HCT116 (cell line): ENCODE measurements around the gene CDC42BPB. TPM values are rescaled to one million over a fixed set of nuclear protein-coding genes. Genes with fewer than 3 reads are reported as not detected.

Experiments
- ATAC-seq: fragments of 200-7000 bp; cut with Tn5 transposase; 2 replicates; pipeline ENCODE4 v1.9.1; 2020; ENCODE audit warnings: mild to moderate bottlenecking, moderate library complexity
- BruUV-seq: library from RNA; stranded (reverse); fragments of 400-500 nt; replicated peaks from 2 replicates; lab custom pipeline; 2021; lab: Mats Ljungman, UMichigan
- CTCF ChIA-PET: fragments of 300-600 bp; sonication (Branson Sonifier 250); formaldehyde crosslinking; loops from one replicate; lab custom pipeline; 2021; ENCODE audit warnings: antibody characterized with exemption; lab: Charles Lee
- POLR2A ChIA-PET: fragments of 300-600, 350-600 bp; sonication (Branson Sonifier 250); formaldehyde crosslinking; loops from one replicate; lab custom pipeline; 2021; ENCODE audit warnings: antibody characterized with exemption; lab: Charles Lee
- RAD21 ChIA-PET, 2 experiments: fragments of 300-600 bp; sonication (Branson Sonifier 250); formaldehyde crosslinking; loops; one replicate each; lab custom pipeline; 2023; ENCODE audit warnings: low total read pairs in 2 of 2; ENCODE audit not compliant: uncharacterized antibody in 2 of 2, unreplicated experiment in 2 of 2, low non-redundant PET in 1 of 2; lab: Charles Lee
- DNase-seq: peaks from one replicate; pipeline ENCODE4 v3.0.0-alpha.2; 2010; ENCODE audit warnings: low read depth, low spot score
- H2AFZ ChIP-seq: fragments of 200-600 bp; shearing (Covaris generic), sonication (generic); 2 replicates; pipeline ENCODE4 v1.6.1; 2017; ENCODE audit warnings: low read depth, mixed run types, mixed read lengths, antibody characterized with exemption, low read length; ENCODE audit not compliant: poor library complexity, severe bottlenecking
- H3K27ac ChIP-seq: 2 replicates; pipeline ENCODE4 v1.5.1; 2012; ENCODE audit warnings: low read depth, low read length
- H3K27me3 ChIP-seq: fragments of 200-600 bp; sonication (generic); 2 replicates; pipeline ENCODE4 v1.6.1; 2016; ENCODE audit warnings: mixed run types, low read length, mixed read lengths; ENCODE audit not compliant: insufficient read depth
- H3K36me3 ChIP-seq, 2 experiments: fragments of 200-500 bp in 1 of 2; fragments of 200-600 bp in 1 of 2; sonication (Bioruptor generic) in 1 of 2; sonication (generic) in 1 of 2; 2 replicates each; pipeline versions ENCODE4 v1.5.1 to v1.6.1; 2014 to 2016; ENCODE audit warnings: low read length in 2 of 2, inconsistent platforms in 1 of 2, mixed read lengths in 1 of 2, mixed run types in 1 of 2; ENCODE audit not compliant: insufficient read depth in 2 of 2, control insufficient read depth in 1 of 2
- H3K4me1 ChIP-seq, 2 experiments: fragments of 200-600 bp in 1 of 2; sonication (generic) in 1 of 2; 2 replicates each; pipeline versions ENCODE4 v1.5.1 to v1.6.1; 2012 to 2017; ENCODE audit warnings: low read length in 2 of 2, inconsistent platforms in 1 of 2, mild to moderate bottlenecking in 1 of 2, mixed read lengths in 1 of 2, mixed run types in 1 of 2, moderate library complexity in 1 of 2; ENCODE audit not compliant: insufficient read depth in 2 of 2, control insufficient read depth in 1 of 2
- H3K4me2 ChIP-seq: fragments of 200-600 bp; sonication (generic); 2 replicates; pipeline ENCODE4 v1.6.1; 2017; ENCODE audit warnings: mixed run types, low read length, mixed read lengths
- H3K4me3 ChIP-seq, 2 experiments: fragments of 200-600 bp in 1 of 2; sonication (generic) in 1 of 2; replicated peaks in 1 of 2; 2 replicates each; pipeline ENCODE4 v1.5.1; 2011 to 2016; ENCODE audit warnings: low read length in 2 of 2, control low read depth in 1 of 2, low read depth in 1 of 2, mild to moderate bottlenecking in 1 of 2, mixed read lengths in 1 of 2, mixed run types in 1 of 2
- H3K79me2 ChIP-seq: fragments of 200-600 bp; sonication (generic); 2 replicates; pipeline ENCODE4 v1.6.1; 2017; ENCODE audit warnings: mild to moderate bottlenecking, mixed run types, low read length, moderate library complexity, mixed read lengths; ENCODE audit not compliant: insufficient read depth
- H3K9ac ChIP-seq: fragments of 200-600 bp; sonication (generic); 2 replicates; pipeline ENCODE4 v1.6.1; 2016; ENCODE audit warnings: low read length, mixed read lengths
- H3K9me2 ChIP-seq: fragments of 200-600 bp; sonication (generic), shearing (Covaris generic); 2 replicates; pipeline ENCODE4 v1.6.1; 2017; ENCODE audit warnings: mixed run types, mild to moderate bottlenecking, moderate library complexity; ENCODE audit not compliant: insufficient read depth
- H3K9me3 ChIP-seq, 2 experiments: fragments of 200-500 bp in 1 of 2; fragments of 200-600 bp in 1 of 2; sonication (Bioruptor generic) in 1 of 2; sonication (generic) in 1 of 2; 2 replicates each; pipeline ENCODE4 v1.6.1; 2014 to 2017; ENCODE audit warnings: low read length in 2 of 2, mixed read lengths in 2 of 2, inconsistent platforms in 1 of 2, low read depth in 1 of 2, mild to moderate bottlenecking in 1 of 2, mixed run types in 1 of 2, moderate library complexity in 1 of 2; ENCODE audit not compliant: control insufficient read depth in 1 of 2, insufficient read depth in 1 of 2
- H4K20me1 ChIP-seq: fragments of 200-600 bp; sonication (generic), shearing (Covaris generic); 2 replicates; pipeline ENCODE4 v1.6.1; 2017; ENCODE audit warnings: mixed run types, mild to moderate bottlenecking, moderate library complexity; ENCODE audit not compliant: insufficient read depth
- CBX3 ChIP-seq: IDR thresholded peaks from 2 replicates; pipeline ENCODE4 v1.6.1; 2012; ENCODE audit warnings: low read depth
- EGR1 ChIP-seq: IDR thresholded peaks from 2 replicates; pipeline ENCODE4 v1.6.1; 2012; ENCODE audit warnings: low read depth
- ELF1 ChIP-seq: IDR thresholded peaks from 2 replicates; pipeline ENCODE4 v1.6.1; 2012; ENCODE audit warnings: low read depth, borderline replicate concordance
- EZH2 ChIP-seq: fragments of 200-600 bp; sonication (generic); IDR thresholded peaks from 2 replicates; pipeline ENCODE4 v1.6.1; 2017; ENCODE audit warnings: antibody characterized with exemption, mixed run types
- EZH2phosphoT487 ChIP-seq: fragments of 200-600 bp; IDR thresholded peaks from 2 replicates; pipeline ENCODE4 v1.6.1; 2018; ENCODE audit warnings: antibody characterized with exemption, borderline replicate concordance
- FOSL1 ChIP-seq: IDR thresholded peaks from 2 replicates; pipeline ENCODE4 v1.6.1; 2012; ENCODE audit warnings: low read depth
- JUND ChIP-seq: IDR thresholded peaks from 2 replicates; pipeline ENCODE4 v1.6.1; 2012
- MAX ChIP-seq: IDR thresholded peaks from 2 replicates; pipeline ENCODE4 v1.6.1; 2012
- POLR2A ChIP-seq: IDR thresholded peaks from 2 replicates; pipeline ENCODE4 v1.7.0; 2011; ENCODE audit warnings: borderline replicate concordance; ENCODE audit not compliant: insufficient read depth, insufficient read length; ENCODE audit errors: extremely low read depth
- POLR2AphosphoS5 ChIP-seq: IDR thresholded peaks from 2 replicates; pipeline ENCODE4 v1.6.1; 2011; ENCODE audit warnings: mild to moderate bottlenecking, low read depth, low read length, moderate library complexity
- RAD21 ChIP-seq: IDR thresholded peaks from 2 replicates; pipeline ENCODE4 v1.6.1; 2012; ENCODE audit warnings: low read depth, mild to moderate bottlenecking
- REST ChIP-seq: IDR thresholded peaks from 2 replicates; pipeline ENCODE4 v1.6.1; 2012; ENCODE audit warnings: low read depth
- SP1 ChIP-seq: IDR thresholded peaks from 2 replicates; pipeline ENCODE4 v1.6.1; 2012; ENCODE audit warnings: low read depth
- SRF ChIP-seq: IDR thresholded peaks from 2 replicates; pipeline ENCODE4 v1.6.1; 2012; ENCODE audit warnings: low read depth
- YY1 ChIP-seq: IDR thresholded peaks from 2 replicates; pipeline ENCODE4 v1.6.1; 2011; ENCODE audit warnings: low read length, low read depth, moderate library complexity, mild to moderate bottlenecking; ENCODE audit not compliant: insufficient replicate concordance; ENCODE audit errors: extremely low read depth
- ZNF274 ChIP-seq: fragments of 200-500 bp; sonication (Bioruptor generic); IDR thresholded peaks from 2 replicates; pipeline ENCODE4 v1.6.1; 2014; ENCODE audit warnings: mild to moderate bottlenecking, low read depth, low read length, inconsistent platforms
- intact Hi-C: fragments of 100-400 bp; cut with micrococcal nuclease; formaldehyde crosslinking; loops from 2 replicates; pipeline ENCODE4 v1.10.0; 2022
- total RNA-seq: library from RNA; stranded (reverse); gene quantifications from one replicate; pipeline ENCODE4 v1.2.1, GENCODE V29; 2021; ENCODE audit not compliant: unreplicated experiment

Gene CDC42BPB
- total RNA-seq, 1 experiment from 2014 or later, result 85.6 TPM

GRCh38 chr14:102923201-102923924 is 134.0 kb downstream of the CDC42BPB start:
- Histone ChIP-seq H3K9ac (no peak overlapping the region), H3K4me2 (no peak overlapping the region), H3K9me2 (no peaks in the 10 kb centered on the region)
- ChIA-PET RAD21 (no interaction called here), POLR2A (no interaction called here)
- no peak for ATAC-seq
- no peak for DNase-seq
- no peak for TF ChIP-seq CBX3
- TF ChIP-seq POLR2AphosphoS5, result no peak
- no peak for TF ChIP-seq JUND
- no peak for TF ChIP-seq EZH2
- TF ChIP-seq SRF, result no peak
- TF ChIP-seq YY1, result no peak
- no peak for TF ChIP-seq EGR1
- no peak for TF ChIP-seq POLR2A
- TF ChIP-seq, all 23 proteins: peak for 0
- Histone ChIP-seq H3K79me2 (no peaks in the 10 kb centered on the region), H2AFZ (no peak overlapping the region), H3K27me3 (no peaks in the 10 kb centered on the region), H3K27ac (no peak overlapping the region), H3K9me3 (no peaks in the 10 kb centered on the region), H4K20me1 (no peaks in the 10 kb centered on the region), H3K4me1 (peaks cover 13 to 17% of the 10 kb centered on the region in 2 experiments), H3K36me3 (no peaks in the 10 kb centered on the region), H3K4me3 (no peak overlapping the region)
- intact Hi-C loops, result loop anchor here (10.0 kb wide), 1 partner anchor 399 kb away; no protein-coding TSS in a partner anchor
- BruUV-seq, result no TSS peak
- CTCF ChIA-PET, result no interaction called here

- Histone ChIP-seq H2AFZ (no peak within 1 kb of the TSS), H3K9me2 (no peaks in the 10 kb centered on the region), H3K4me3 (no peak within 1 kb of the TSS), H3K27ac (no peak within 1 kb of the TSS), H3K79me2 (no peaks in the 10 kb centered on the region), H3K36me3 (no peaks in the 10 kb centered on the region), H4K20me1 (no peaks in the 10 kb centered on the region), H3K4me2 (no peak within 1 kb of the TSS), H3K4me1 (peaks cover 8 to 10% of the 10 kb centered on the region in 2 experiments), H3K27me3 (no peaks in the 10 kb centered on the region), H3K9ac (no peak within 1 kb of the TSS), H3K9me3 (no peaks in the 10 kb centered on the region)
- RAD21 ChIA-PET, result no interaction called here
- TF ChIP-seq EZH2 (no peak), RAD21 (no peak), ZNF274 (no peak), ELF1 (no peak), SRF (no peak), POLR2A (no peak), FOSL1 (no peak), SP1 (no peak), EZH2phosphoT487 (no peak), MAX (no peak), EGR1 (no peak), REST (no peak)
- ATAC-seq, result no peak
- CTCF ChIA-PET, result no interaction called here
- BruUV-seq, result no TSS peak
- intact Hi-C loops, result loop anchor here (10.0 kb wide), 1 partner anchor 398 kb away; no protein-coding TSS in a partner anchor
- POLR2A ChIA-PET, result no interaction called here
- DNase-seq, result no peak
These were observed 134.7 kb downstream of the CDC42BPB start, which contains the start of gene AMN for GRCh38 chr14:102922490-102923200. AMN (plus strand) TSS chr14:102922663; CDS start chr14:102922689, 26 bp downstream.
